Psoas muscle (tissue), 8 donors: ENCODE data around the gene AADACL4. TPM values are rescaled to one million over a fixed set of nuclear protein-coding genes. Genes with fewer than 3 reads are reported as not detected.
A peak's percentile ranks its signal among the peaks of the same experiment; 100 is the strongest.

Experiments used
- ATAC-seq, 4 donors: fragments of 200-7000 bp; cut with Tn5 transposase; one replicate each; pipeline ENCODE4 v1.9.1; 2020; ENCODE audit warnings: moderate library complexity in 3 of 4, mild to moderate bottlenecking in 2 of 4
- DNase-seq, 2 donors: peaks; one replicate each; pipeline ENCODE4 v3.0.0-alpha.2; 2020
- H3K27ac ChIP-seq: fragments of 200-600 bp; one replicate; pipeline ENCODE4 v1.8.0; 2022
- H3K27me3 ChIP-seq, 3 donors: fragments of 200-600 bp in 1 of 3; one replicate each; pipeline versions ENCODE4 v1.6.1 to v1.8.0; 2013 to 2022; ENCODE audit warnings: low read length in 2 of 3, mild to moderate bottlenecking in 2 of 3, moderate library complexity in 1 of 3; ENCODE audit not compliant: insufficient read depth in 3 of 3
- H3K36me3 ChIP-seq, 2 donors: fragments of 200-600 bp in 1 of 2; one replicate each; pipeline versions ENCODE4 v1.6.1 to v1.8.0; 2013 to 2022; ENCODE audit warnings: low read depth in 1 of 2, mild to moderate bottlenecking in 1 of 2, moderate library complexity in 1 of 2; ENCODE audit not compliant: insufficient read depth in 1 of 2
- H3K4me1 ChIP-seq: fragments of 200-600 bp; one replicate; pipeline ENCODE4 v1.8.0; 2022
- H3K4me3 ChIP-seq: fragments of 200-600 bp; one replicate; pipeline ENCODE4 v1.8.0; 2022; ENCODE audit warnings: mild to moderate bottlenecking
- H3K9me3 ChIP-seq: fragments of 200-600 bp; one replicate; pipeline ENCODE4 v1.8.0; 2022
- WGBS, 3 donors: extraction: QIAGEN DNeasy Blood & Tissue Kit; methylation state at CpG; one replicate each; pipeline versions ENCODE4 v1.1.6 to v1.1.7; 2013; 5-methylcytosine and 5-hydroxymethylcytosine counted together
- intact Hi-C, 2 donors: fragments of 100-400 bp; cut with DNase I; formaldehyde crosslinking; loops; one replicate each; pipeline versions ENCODE4 v1.11.0 to v1.14.2; 2022
- polyA plus RNA-seq, 3 donors: library from polyadenylated mRNA; stranded (reverse); fragments of 200-250 nt; gene quantifications; one replicate each; pipeline ENCODE4 v1.2.3, GENCODE V29; 2013
- total RNA-seq, 4 donors: library from RNA; stranded (reverse); fragmentation: NEBNext Ultra II Directional in 2 of 4; extraction: Animal tissue kit (Norgen Biotek cat#: 25700) in 2 of 4; gene quantifications; one replicate each; pipeline versions ENCODE4 v1.2.1 to v1.2.4, GENCODE V29; 2021 to 2023
- TF ChIP-seq, protein P1 (sequence below): fragments of 200-600 bp; IDR thresholded peaks from one replicate; pipeline ENCODE4 v1.8.0; 2022; ENCODE audit warnings: antibody characterized with exemption
- donor health status: healthy with polysubstance abuse.
- donor health status: DM: no; HTN: no; CAD: no; lungs with moderate emphysema.
- donor health status: Bipolar disorder and iron deficiency.
- donor health status: healthy.
- donor health status: DM: yes; HTN: yes; CAD: no.
- donor health status: DM: no; HTN: no; CAD: no.
- donor health status: DM: no; HTN: no; CAD: no.
- donor health status: DM: yes; HTN: yes; CAD: no.

The AADACL4 gene
- total and polyA plus RNA-seq, 7 donors: not detected

DNA sequence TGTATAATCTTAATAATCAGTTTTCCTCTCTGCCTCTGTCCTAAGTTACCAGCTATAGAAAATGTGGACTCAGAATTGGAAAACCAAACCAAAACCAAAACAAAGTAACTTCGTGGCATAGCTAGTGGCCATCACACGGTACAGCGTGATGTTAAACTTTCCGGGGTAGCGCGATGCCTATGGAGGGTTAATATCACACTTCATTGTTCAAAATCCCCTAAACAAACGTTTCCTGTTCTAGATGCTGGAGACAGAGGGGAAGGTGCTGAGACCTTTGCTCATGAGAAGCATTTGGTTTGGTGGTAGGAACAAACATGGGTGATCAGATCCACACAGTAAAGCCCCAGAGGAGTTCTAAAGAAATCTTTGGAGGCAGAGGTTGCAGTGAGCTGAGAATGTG lies 4.9 kb downstream of the AADACL4 start:
- H3K9me3 ChIP-seq: no peaks in the 10 kb centered on the region
- WGBS, 3 donors: 83 to 85% (median 84%) methylated on average over 7 of the region's 7 CpGs

DNA sequence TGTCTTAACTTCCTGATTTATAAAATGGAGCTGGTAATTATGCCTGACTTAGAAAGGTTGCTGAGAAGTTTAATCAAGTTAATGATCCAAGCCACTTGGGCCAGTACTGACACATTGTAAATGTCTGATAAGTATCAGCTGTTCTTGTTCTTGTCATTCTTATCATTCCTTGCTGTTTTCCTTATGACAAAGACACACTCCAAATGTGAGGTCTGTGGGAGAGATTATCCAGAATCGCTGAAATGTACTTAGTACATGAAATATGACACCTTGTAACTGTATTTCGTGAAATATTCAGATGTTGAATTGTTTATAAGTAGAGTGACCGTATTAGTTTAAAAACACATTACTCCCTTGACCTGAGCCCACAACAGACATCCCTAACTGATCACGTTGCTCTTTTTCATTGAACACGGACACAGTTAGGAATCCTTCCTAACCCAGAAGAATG lies 6.1 kb downstream of the AADACL4 start:
- 34 to 41% (median 41%) methylated on average over 5 of the region's 5 CpGs for WGBS, 3 donors
- Histone ChIP-seq H3K36me3 (no peaks in the 10 kb centered on the region), H3K27ac (no peak overlapping the region), H3K27me3 (no peaks in the 10 kb centered on the region), H3K9me3 (no peaks in the 10 kb centered on the region), H3K4me3 (no peak overlapping the region), H3K4me1 (no peaks in the 10 kb centered on the region)
- TF ChIP-seq, protein P1, sequence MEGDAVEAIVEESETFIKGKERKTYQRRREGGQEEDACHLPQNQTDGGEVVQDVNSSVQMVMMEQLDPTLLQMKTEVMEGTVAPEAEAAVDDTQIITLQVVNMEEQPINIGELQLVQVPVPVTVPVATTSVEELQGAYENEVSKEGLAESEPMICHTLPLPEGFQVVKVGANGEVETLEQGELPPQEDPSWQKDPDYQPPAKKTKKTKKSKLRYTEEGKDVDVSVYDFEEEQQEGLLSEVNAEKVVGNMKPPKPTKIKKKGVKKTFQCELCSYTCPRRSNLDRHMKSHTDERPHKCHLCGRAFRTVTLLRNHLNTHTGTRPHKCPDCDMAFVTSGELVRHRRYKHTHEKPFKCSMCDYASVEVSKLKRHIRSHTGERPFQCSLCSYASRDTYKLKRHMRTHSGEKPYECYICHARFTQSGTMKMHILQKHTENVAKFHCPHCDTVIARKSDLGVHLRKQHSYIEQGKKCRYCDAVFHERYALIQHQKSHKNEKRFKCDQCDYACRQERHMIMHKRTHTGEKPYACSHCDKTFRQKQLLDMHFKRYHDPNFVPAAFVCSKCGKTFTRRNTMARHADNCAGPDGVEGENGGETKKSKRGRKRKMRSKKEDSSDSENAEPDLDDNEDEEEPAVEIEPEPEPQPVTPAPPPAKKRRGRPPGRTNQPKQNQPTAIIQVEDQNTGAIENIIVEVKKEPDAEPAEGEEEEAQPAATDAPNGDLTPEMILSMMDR: no peak
- no peak for ATAC-seq
- intact Hi-C loops: loop anchor here in 1 of 2 donors (10.0 kb wide), 1 partner anchor 525 kb away; no protein-coding TSS in a partner anchor
- DNase-seq: no peak

More for the DNA sequence above, 4.9 kb downstream of the AADACL4 start:
- intact Hi-C loops: no loop called here
- Histone ChIP-seq H3K4me1 (no peaks in the 10 kb centered on the region), H3K4me3 (no peak overlapping the region), H3K27me3 (no peaks in the 10 kb centered on the region), H3K27ac (no peak overlapping the region), H3K36me3 (no peaks in the 10 kb centered on the region)
- ATAC-seq (no peak), DNase-seq (no peak)
- TF ChIP-seq, protein P1: no peak

DNA sequence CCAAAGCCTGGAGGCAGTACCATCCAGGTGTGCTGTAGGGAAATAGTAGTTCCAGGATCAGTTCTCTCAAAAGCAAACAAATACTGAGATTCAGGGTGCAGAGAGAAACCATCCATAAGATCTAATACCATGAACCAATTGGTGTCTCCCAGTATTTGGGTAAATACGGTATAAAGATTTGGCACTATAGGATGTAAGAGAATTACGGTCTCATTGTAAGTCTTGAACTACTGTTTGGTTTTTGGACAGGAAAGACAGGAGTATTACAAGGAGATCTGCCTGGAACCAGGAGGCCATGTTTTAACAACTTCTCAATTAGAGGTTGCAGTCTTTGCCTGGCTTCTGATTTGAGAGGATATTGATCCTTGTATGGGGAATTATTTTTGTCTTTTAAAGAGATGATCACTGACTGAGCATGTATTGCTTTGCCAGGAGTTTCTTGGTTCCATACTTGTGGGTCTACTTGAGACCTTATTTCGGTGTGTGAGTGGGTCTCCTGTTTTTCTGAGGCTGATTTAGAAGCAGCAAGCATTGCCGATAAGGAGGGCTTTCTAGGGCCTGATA lies 10.2 kb downstream of the AADACL4 start:
- ATAC-seq: no peak
- H3K36me3 ChIP-seq: no peaks in the 10 kb centered on the region
- no peaks in the 10 kb centered on the region for H3K9me3 ChIP-seq
- H3K4me3 ChIP-seq: no peak overlapping the region
- no peak for DNase-seq
- TF ChIP-seq, protein P1: no peak
- intact Hi-C loops: loop anchor here in 1 of 2 donors (10.0 kb wide), 1 partner anchor 529 kb away; no protein-coding TSS in a partner anchor
- H3K27ac ChIP-seq: no peak overlapping the region
- WGBS, 3 donors: 78 to 84% (median 84%) methylated on average over 4 of the region's 4 CpGs
- H3K4me1 ChIP-seq: no peaks in the 10 kb centered on the region
- H3K27me3 ChIP-seq: no peaks in the 10 kb centered on the region

DNA sequence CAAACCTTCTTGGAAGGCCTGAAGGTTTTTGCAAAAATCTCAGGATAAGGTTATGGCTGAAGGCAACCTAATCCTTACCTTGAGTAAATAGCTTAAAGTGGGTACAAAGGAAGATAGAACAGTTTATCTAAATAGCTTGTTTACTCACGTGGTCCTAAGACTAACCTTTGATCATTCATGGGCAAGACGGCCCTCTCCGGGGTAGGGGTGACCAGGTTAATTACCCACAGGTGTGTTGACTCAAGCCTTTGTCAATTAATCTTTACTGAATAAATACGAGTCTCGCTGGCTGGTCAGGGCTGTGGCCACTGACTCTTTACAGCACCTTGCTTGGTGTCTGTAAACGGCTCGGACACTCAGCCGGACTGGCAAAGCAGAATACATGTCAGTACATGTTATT lies 10.8 kb downstream of the AADACL4 start:
- 88 to 91% (median 90%) methylated on average over 8 of the region's 8 CpGs for WGBS, 3 donors
- no peak overlapping the region for H3K27ac ChIP-seq
- intact Hi-C loops: loop anchor here in 1 of 2 donors (5.0 to 10.0 kb wide), 3 partner anchors 342 to 530 kb away; no protein-coding TSS in a partner anchor
- ATAC-seq (no peak), DNase-seq (peak in 1 of 2 donors; percentile 12)
- H3K4me3 ChIP-seq: no peak overlapping the region
- no peaks in the 10 kb centered on the region for H3K9me3 ChIP-seq
- TF ChIP-seq, protein P1: no peak
- H3K27me3 ChIP-seq: no peaks in the 10 kb centered on the region
- H3K4me1 ChIP-seq: no peaks in the 10 kb centered on the region
- H3K36me3 ChIP-seq: no peaks in the 10 kb centered on the region
